Effector CD4-positive, alpha-beta T cell (primary cell): ENCODE results near the gene CTNNB1.

ENCODE experiments used
- DNase-seq: peaks from one replicate; pipeline ENCODE4 v3.0.0-alpha.2; 2020

Gene CTNNB1

DNA sequence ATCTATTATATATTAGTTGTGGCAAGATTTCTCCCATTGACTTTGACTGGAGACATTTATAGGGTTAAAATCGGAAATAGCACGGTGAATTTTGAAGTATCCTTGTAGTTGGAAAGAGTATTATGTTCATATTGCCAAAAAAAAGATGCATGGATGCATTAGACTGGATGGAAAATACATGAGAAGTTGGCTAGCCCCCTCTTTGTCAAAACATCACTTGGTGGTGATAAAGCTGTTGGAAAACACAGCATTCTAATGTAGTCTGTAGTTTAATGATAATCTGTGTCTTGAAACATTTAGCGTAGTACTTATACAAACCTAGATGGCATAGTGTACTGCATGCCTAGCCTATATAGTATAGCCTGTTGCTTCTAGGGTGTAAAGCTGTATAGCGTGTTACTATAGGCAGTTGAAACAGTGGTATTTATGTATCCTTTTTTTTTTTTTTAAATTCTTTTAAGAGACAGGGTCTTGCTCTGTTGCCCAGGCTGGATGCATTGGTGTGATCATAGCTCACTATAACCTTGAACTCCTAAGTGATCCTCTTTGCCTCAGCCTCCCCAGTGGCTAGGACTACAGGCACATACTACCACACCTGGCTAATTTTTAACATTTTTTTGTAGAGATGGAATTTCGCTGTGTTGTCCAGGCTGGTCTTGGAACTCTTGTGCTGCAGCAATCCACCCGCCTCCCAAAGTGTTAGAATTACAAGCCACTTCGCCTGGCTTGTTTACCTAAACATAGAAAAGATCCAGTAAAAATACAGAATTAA lies 21.8 kb downstream of the CTNNB1 start:
- no peak for DNase-seq

DNA sequence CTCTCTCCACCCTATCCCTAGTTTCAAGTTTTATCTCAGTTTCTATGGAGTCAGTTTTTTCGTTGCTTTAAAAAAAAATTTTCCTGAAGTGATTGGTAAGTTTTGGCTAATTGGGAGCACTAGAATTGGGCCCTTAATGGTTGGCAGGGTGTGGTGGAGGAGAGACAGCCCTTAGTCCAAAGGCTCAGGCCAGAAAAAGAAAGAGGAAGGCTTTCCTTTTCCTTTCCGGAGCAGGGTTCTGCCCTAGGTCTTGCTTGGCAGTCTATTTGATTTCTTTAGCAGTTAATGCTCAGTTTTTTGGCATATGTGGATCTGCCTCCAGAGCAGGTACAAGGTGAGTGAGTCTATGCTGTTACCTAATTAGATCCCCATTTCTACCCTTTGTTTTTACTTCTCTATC lies 22.7 kb downstream of the CTNNB1 start:
- no peak for DNase-seq

DNA sequence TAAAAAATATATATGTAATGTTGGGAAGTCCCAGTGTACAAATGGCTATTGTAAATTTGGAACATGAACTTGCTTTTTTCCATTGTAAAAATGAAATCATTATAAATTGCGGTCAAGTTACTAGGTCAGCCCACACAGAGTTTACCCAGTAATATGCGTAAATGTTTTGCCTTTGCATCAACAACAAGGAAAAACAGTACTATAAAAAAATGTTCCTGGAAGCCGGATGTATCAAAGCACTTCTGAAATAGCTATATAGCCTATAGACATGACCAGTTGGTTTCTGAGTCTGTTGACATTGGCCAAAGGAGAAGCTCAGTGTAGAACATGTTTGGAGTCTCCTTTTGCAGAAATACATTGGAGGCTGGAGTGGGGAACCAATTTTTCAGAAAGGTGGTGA lies 23.2 kb downstream of the CTNNB1 start:
- DNase-seq: no peak

DNA sequence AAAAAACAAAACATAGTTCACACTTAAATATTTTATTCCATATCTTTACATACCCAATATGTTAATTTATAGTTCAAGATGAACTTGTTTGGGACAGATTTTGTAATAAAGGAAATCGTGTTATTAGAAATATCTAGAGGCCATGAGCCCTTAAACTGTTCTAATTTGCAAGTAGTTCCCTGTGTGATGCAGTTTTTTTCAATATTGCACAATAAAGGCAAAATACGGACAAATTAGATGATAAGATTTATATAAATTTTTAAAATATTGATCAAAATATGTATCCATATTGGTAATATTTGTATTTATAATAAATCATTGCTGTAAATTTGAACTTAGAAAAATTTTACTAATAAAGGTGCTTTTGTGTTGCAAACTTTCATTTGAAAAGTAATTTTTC lies 23.8 kb downstream of the CTNNB1 start:
- no peak for DNase-seq

DNA sequence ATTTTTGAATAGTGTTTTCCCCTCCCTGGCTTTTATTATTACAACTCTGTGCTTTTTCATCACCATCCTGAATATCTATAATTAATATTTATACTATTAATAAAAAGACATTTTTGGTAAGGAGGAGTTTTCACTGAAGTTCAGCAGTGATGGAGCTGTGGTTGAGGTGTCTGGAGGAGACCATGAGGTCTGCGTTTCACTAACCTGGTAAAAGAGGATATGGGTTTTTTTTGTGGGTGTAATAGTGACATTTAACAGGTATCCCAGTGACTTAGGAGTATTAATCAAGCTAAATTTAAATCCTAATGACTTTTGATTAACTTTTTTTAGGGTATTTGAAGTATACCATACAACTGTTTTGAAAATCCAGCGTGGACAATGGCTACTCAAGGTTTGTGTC lies 24.4 kb downstream of the CTNNB1 start:
- DNase-seq: no peak

DNA sequence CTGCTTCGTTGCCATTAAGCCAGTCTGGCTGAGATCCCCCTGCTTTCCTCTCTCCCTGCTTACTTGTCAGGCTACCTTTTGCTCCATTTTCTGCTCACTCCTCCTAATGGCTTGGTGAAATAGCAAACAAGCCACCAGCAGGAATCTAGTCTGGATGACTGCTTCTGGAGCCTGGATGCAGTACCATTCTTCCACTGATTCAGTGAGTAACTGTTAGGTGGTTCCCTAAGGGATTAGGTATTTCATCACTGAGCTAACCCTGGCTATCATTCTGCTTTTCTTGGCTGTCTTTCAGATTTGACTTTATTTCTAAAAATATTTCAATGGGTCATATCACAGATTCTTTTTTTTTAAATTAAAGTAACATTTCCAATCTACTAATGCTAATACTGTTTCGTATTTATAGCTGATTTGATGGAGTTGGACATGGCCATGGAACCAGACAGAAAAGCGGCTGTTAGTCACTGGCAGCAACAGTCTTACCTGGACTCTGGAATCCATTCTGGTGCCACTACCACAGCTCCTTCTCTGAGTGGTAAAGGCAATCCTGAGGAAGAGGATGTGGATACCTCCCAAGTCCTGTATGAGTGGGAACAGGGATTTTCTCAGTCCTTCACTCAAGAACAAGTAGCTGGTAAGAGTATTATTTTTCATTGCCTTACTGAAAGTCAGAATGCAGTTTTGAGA lies 25.0 kb downstream of the CTNNB1 start:
- DNase-seq: no peak

DNA sequence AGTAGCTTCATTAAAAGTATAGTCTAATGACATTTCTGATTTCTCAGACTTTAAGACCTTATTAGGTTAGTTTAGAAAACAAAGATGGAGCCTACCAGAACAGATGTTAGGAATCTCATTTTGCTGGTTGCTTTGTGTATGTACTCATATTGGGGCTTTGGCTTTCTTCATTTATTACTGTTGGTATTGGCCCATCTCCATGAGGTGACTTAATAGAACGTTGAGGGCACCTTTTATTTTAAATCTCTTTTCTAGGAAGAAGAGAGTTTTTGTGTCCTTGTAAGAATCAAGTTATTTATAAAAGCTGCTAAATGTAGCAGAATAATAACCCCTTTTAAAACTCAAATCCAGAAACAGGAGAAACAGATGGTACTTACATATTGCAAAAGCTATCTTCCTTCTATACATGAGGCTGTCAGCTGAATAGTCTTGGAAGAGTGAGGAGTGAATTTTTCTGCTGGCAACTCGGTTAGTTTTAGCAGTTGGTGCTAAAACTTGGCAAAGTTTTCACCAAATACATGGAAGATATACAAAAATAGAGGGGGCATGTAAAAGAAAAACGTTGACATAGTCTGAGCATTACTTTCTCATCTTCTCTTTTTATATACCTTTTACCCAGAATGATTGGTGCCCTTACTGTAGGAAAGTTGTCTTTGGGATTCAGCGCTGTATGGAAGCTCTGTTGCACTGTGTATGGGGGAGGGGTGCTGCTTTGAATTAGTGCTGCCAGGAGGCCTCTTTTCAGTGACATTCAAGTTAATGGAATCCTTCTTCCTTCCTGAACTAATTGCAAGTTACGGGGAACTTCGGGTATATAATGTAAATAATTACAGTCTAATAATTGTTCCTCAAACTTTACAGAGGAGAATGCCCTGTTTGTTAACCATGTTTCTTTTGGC lies 35.8 kb downstream of the CTNNB1 start:
- DNase-seq: no peak

DNA sequence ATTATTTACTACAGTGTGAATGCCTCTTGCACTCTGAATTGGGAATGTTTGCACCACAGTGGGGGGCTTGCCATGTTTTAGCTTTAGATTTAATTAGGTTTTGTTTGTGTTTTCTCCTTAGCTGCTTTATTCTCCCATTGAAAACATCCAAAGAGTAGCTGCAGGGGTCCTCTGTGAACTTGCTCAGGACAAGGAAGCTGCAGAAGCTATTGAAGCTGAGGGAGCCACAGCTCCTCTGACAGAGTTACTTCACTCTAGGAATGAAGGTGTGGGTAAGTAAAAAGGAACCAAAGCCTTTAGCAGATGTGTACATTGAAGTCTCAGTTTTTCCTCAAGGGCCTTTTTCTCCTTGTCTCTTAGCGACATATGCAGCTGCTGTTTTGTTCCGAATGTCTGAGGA lies 36.9 kb downstream of the CTNNB1 start:
- no peak for DNase-seq

DNA sequence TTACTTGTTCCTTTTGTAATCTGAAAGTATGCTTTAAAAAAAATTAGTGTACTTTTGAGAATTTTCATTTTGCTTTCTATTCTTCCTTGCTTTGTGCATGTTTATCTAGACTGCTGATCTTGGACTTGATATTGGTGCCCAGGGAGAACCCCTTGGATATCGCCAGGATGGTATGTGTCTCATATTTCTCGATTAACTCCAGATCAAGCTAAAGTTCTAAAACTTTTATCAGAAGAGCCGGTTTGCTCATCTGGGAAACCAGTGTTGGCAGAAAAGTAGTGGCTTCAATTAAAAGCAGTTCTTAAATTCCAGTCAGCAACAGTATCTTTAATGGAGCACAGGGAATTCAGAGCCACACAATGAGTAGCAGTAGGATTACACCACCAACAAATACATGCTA lies 38.6 kb downstream of the CTNNB1 start:
- DNase-seq: no peak

DNA sequence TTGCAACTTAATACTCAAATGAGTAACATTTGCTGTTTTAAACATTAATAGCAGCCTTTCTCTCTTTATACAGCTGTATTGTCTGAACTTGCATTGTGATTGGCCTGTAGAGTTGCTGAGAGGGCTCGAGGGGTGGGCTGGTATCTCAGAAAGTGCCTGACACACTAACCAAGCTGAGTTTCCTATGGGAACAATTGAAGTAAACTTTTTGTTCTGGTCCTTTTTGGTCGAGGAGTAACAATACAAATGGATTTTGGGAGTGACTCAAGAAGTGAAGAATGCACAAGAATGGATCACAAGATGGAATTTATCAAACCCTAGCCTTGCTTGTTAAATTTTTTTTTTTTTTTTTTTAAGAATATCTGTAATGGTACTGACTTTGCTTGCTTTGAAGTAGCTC lies 40.3 kb downstream of the CTNNB1 start:
- no peak for DNase-seq

DNA sequence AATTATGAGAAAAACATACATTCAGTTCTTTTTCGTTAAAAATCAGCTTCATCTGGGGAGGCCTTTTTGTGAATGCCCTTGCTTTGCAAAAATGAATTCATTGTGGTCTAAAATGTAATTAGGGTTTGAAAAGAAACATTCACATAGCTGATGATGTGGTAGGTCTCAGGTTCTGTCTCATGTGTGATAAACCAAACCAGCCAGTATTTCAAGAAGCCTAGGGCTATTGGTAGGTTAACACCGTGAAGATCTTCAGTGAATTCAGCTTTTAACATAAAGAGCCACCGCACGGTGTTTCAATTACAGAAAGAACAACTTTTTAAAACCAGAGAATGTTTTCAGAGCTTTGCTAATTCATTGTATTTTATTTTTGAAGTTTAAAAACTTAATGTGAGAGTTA lies 41.9 kb downstream of the CTNNB1 start:
- no peak for DNase-seq

DNA sequence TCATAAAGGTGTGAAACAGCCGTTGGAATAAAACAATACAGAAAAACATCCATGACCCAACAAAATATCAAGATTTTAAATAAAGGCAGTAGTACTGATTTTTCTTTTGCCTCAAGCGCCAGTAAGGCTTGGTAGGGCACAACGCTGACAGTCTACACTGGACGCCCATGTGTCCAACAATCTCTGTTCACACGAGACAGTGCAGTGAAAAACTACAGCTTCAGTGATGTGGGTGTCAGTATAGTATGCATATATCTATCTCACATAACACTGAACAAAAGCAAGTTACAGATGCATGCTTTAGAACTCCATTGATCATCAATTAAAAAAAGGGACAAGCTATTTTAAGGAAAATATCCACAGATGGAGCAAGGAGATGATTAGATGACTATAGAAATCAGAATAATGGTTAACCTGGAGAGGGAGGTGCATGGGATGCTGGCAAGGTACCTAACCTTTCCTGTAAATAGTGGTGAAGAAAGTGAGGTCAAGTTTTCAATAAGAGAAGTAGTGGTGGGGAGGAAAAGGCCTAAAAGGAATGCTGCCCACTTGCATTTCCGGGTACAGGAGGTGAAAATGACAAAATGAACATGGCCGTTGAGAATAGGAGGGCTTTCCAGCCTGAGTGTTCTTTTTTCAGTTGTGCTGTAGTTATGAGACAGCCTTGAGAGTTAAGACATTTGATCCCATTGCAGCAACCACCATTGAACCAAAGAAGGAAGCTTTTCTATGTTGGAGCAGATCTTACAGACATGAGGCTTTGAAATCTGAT lies 42.7 kb downstream of the CTNNB1 start:
- no peak for DNase-seq

DNA sequence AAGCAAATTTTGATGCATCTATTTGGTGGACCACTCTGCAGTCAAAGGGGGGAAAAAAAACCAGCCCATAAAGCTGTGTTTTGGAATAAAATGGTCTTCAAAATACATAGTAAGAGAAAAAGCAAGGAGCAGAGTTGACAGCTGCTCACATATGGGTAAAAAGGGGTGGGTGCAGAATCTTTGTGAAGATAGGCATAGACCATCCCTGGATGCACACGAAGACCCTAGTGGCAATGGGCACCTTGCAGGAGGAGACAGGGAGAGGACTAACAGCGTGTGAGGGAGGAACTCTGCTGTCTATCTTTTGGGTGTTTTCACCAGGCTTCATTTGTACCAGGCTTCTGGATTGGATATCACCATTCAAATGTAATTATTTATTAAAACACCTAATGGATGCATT lies 43.9 kb downstream of the CTNNB1 start:
- no peak for DNase-seq

DNA sequence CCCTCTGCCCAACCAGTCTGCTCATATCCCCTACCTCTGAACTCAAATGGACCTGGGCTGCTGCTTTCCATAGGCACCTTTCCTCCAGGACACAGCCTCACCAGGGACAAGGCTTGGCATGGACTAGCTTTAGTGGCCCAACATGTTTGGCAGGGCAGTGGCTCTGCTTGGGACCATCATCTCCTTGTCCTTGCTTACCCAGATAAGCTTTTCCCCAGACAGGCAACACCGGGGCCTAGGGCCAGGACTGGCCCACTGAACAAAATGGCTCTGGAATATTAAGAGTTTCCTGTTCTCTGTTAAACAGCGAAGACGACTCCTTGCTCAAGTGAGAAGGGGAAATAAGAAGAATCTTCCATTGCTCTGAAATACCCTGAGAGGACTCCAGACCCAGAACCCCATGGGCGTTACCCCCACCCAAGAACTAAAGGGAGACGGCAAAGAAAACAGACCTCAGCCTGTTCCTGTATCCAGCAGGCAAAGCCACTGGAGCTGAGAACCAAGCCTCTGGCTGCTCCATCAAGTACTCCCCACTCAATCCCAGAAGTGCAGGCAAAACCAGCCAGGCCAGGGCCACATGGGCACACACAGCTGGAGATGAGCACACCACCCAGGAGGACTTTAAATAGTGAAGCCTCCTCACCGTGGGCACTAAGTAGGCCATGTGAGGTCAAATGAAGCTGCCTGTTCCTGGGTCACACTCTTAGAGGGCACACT lies 45.5 kb downstream of the CTNNB1 start:
- no peak for DNase-seq

DNA sequence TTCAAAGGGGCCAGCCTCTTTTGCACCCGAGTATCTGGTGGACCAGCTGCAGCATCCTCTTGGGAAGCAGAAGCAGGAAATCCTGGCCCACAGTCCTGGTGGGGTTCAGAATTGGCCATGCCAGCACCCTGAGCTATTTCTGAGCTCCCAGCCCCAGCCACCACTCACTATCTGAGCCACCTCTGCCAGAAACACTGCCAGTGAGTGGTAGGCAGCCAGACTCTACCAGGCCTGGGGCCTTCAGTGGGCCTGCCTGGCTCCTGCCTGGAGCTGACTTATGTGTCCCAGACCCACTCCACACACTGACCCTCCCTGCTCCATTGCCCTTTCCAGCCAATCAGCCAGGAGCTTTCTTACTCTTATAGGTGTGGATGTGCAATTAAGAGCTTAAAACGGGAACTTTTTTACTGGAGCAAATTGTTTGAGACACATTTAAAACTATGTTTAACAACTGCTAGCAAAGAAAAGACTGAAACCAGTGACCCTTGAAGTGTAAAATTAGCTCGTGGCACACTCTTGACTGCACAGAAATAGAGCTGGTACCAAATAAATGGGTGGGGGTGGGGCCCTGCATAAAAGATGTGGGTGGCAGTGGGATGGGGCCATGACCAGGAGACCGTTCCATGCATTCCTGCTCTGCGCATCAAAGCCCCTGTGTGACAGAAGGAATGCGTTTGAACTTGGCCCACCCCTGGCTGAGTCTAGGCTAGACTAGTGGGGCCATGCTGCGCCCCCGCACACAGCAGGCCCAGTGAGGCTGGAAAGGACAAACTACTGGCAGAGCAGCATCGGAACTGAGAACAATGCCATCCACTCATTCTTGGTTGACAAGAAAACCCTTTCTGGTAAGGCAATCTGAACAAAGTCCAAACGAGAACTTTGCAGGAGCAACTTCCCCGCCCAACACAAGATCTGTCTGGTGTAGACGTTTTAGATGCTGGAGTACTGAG lies 48.0 kb downstream of the CTNNB1 start:
- no peak for DNase-seq

DNA sequence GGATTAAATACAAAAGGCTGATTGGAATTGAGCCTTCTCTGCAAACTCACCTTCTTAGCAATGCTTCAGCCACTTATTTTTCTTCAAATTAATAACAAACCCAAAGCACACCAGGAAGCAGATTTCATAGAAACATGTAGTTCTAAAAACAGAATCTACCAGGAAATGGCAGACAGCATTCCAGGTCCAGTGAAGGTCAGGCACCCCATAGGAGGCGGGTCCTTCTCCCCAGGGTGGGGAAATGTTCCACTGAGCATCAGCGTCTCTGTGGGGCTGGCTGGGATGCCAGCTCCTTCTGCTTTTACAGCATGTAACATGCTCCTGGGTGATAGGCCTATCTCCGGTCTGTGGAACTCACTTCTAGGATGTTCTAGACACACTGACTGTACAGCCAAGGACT lies 49.2 kb downstream of the CTNNB1 start:
- no peak for DNase-seq

DNA sequence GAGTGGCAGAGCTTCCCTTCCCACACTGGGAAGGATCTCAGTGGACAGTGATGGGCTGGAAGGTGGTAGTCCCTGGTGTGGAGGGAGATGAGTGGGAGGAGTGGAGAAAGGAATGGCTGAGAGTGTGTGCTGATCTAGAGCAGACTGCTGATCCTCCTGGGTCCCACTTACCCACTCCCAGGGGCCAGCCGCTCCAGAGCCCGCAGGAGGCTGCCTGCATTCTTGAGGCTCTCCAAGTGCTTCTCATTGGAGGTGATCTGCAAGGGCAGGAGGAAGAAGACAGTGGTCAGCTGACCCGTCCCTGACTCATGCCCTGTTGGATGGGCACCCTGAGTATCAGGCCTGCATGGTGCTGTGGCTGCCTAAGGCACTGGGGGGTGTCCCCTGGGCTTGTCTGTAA lies 50.0 kb downstream of the CTNNB1 start:
- DNase-seq: no peak

DNA sequence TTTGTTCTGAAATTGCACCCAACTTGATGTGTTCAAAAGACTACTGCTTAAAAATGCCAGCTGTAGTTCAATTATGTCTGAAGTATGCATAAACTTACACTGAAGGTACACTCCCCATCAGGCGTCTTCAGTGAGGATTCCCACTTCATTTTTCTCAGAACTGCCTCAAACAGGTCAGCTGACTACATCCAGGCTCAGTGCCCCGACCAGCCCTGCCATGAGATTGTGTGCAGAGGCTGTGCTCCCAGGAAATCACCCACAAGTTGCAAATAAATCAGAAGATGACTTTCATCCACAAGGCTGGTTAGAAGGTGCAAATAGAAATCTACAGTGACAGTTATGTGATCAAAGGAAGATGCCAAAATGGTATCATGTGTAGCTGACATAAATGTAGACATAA lies 51.5 kb downstream of the CTNNB1 start:
- DNase-seq: no peak

DNA sequence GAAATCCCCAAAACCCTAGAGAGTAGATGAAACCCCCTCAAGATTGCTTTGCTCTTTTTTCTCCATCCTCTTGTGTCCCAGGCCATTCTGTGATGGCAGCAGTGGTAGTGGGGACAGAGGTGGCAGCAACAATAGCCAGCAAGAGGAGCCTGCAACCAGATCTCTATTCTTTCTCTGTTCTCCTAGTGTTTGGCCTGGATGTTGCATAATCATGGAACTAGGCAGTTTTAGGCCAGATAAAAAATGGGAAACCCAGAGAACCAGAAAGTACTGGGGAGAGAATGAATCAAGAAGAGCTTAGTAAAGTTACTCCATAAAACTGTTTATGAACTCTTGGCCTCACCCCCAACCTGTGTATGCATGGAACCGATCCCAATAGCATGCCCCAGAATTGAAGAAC lies 52.3 kb downstream of the CTNNB1 start:
- no peak for DNase-seq

DNA sequence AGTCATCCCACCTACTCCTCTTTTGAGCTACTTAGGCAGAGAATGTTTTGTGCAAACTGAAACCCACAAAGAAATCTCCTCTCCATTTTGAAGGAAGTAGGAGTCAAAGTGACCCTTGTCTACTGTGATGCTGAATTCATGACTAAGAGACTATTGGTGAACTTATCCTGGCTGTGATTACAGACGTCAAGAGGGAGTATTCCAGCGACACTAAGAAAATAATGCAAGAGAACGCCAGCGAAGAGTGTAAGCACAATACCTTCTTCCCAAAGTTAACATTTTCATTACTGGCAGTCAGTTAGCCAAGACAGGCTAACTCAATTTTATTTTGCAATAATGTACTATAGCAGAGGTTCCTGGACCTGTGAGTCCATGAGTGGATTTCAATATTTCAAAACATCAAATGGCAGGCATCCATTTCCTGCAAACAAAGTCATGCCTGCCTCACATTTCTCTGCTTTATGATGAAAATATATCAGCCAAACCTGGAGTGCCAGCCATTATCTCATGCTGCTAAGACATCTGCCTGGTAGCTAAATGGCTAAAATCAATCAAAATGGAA lies 59.0 kb downstream of the CTNNB1 start:
- DNase-seq: no peak
